NCI-H187 treated with DMSO at 0.1 percent for 48 hours (cell line): ENCODE results near the gene KLHL17.

Source experiments
- DNase-seq: peaks from one replicate; lab custom pipeline; 2025; lab: John Stamatoyannopoulos, UW

KLHL17 gene

GRCh38 chr1:960363-961131 lies at the start of gene KLHL17:
Gene KLHL17 (plus strand): TSS chr1:960584. CDS start chr1:960694, 110 bp downstream.
- DNase-seq, result no peak

GRCh38 chr1:910881-911721 lies 49.3 kb upstream of the KLHL17 start:
- DNase-seq, result peak; percentile 24

- DNase-seq, result no peak
Measured at GRCh38 chr1:911875-912739, 48.3 kb upstream of the KLHL17 start.

GRCh38 chr1:912740-913301 lies 47.6 kb upstream of the KLHL17 start:
- no peak for DNase-seq

GRCh38 chr1:913491-914130 lies 46.8 kb upstream of the KLHL17 start:
- DNase-seq, result no peak

- no peak for DNase-seq
Measured at GRCh38 chr1:914131-914890, 46.1 kb upstream of the KLHL17 start.

- DNase-seq, result no peak
Measured at GRCh38 chr1:914891-915280, 45.5 kb upstream of the KLHL17 start.

GRCh38 chr1:915295-916172 lies 44.9 kb upstream of the KLHL17 start:
- no peak for DNase-seq

GRCh38 chr1:916173-917075 lies 44.0 kb upstream of the KLHL17 start:
- no peak for DNase-seq

GRCh38 chr1:917076-917459 lies 43.3 kb upstream of the KLHL17 start:
- DNase-seq, result no peak

- no peak for DNase-seq
Measured at GRCh38 chr1:917466-918091, 42.8 kb upstream of the KLHL17 start.

GRCh38 chr1:918353-918752 lies 42.0 kb upstream of the KLHL17 start:
- no peak for DNase-seq

GRCh38 chr1:918843-919242 lies 41.5 kb upstream of the KLHL17 start:
- no peak for DNase-seq

GRCh38 chr1:919271-919872 lies 41.0 kb upstream of the KLHL17 start:
- no peak for DNase-seq

- no peak for DNase-seq
Measured at GRCh38 chr1:920010-920409, 40.4 kb upstream of the KLHL17 start.

GRCh38 chr1:920521-920920 lies 39.9 kb upstream of the KLHL17 start:
- DNase-seq, result no peak

- peak; percentile 40 for DNase-seq
Measured at GRCh38 chr1:921011-921837, 39.2 kb upstream of the KLHL17 start.
